Inferior parietal cortex (tissue), 1 donor: ENCODE measurements around the gene NACC2.
"Not testable (repeated sequence)": the region's sequence is repeated elsewhere in the genome, so short reads cannot be mapped to it uniquely, and the experiment has no call there.

ENCODE experiments used
- DNase-seq: peaks from one replicate; pipeline ENCODE4 v3.0.0-alpha.2; 2016; ENCODE audit errors: extremely low spot score

Gene NACC2

GRCh38 chr9:136081113-136081825 lies 13.8 kb downstream of the NACC2 start:
- no peak for DNase-seq

GRCh38 chr9:136080716-136081112 lies 14.4 kb downstream of the NACC2 start:
- no peak for DNase-seq

- no peak for DNase-seq
These were observed 15.2 kb downstream of the NACC2 start for GRCh38 chr9:136079916-136080246.

GRCh38 chr9:136079211-136079915 lies 15.7 kb downstream of the NACC2 start:
- DNase-seq: no peak

GRCh38 chr9:136078498-136079011 lies 16.5 kb downstream of the NACC2 start:
- no peak for DNase-seq

DNA sequence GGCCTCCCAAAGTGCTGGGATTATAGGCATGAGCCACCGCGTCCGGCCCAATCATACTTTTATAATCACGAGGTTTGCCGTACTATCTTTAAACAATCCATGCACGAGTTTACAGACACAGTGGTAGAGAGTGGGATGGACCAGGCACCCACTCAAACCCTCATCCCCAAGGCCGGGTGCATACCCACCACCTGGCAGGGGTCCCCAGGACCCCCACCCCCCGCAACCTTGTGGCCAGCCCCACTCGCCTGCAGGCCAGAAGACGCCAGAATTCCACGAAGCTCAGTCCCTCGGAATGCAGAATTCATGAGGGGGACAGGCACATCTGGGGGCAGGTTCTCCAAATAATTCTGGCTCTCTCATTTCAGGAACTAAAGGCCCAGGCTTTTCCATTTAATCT lies 17.1 kb downstream of the NACC2 start:
- DNase-seq: no peak

- no peak for DNase-seq
These were observed 17.6 kb downstream of the NACC2 start for GRCh38 chr9:136077491-136077890.

- no peak for DNase-seq
These were observed 19.0 kb downstream of the NACC2 start for GRCh38 chr9:136075881-136076678.

- no peak for DNase-seq
These were observed 19.8 kb downstream of the NACC2 start for GRCh38 chr9:136075134-136075841.

- no peak for DNase-seq
These were observed 20.4 kb downstream of the NACC2 start for GRCh38 chr9:136074706-136075105.

GRCh38 chr9:136062657-136063439 lies 32.2 kb downstream of the NACC2 start:
- no peak for DNase-seq

DNA sequence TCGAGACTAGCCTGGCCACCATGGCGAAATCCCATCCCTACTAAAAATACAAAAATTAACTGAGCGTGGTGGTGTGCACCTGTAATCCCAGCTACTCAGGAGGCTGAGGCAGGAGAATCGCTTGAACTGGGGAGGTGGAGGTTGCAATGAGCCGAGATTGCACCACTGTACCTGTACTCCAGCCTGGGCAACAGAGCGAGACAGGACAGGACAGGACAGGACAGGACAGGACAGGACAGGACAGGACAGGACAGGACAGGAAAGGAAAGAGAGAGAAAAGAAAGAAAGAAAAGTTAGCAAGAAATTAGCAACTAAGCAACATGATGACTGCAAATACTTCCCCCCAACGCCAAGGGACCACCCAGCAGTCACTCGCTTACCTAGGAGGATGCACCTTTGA lies 33.2 kb downstream of the NACC2 start:
- not testable (repeated sequence) for DNase-seq

GRCh38 chr9:136061405-136061804 lies 33.7 kb downstream of the NACC2 start:
- no peak for DNase-seq

- no peak for DNase-seq
These were observed 34.3 kb downstream of the NACC2 start for GRCh38 chr9:136060671-136061371.

GRCh38 chr9:136059851-136060670 lies 35.0 kb downstream of the NACC2 start:
- no peak for DNase-seq

DNA sequence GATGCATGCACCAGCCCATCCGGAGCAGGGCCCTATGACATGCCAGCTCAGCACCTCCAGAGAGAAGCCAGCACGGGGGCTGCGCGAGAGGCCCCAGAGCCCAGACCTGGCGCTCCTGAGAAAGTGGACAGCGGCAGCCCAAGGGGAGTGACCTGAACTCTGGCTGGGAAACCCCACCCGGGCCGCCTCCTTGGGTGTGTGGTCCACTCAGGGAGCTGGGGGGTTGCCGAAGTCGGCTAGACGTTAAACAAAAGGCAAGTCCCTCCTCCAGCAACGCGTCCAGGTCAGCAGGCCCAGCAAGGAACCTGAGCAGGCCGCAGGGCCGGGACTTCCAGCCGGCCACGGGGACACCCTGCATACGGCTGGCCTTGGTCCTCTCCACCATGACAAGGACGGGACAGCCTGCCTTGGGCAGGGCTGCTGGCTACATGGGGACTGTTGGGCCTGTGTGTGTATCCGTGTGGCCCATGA lies 35.7 kb downstream of the NACC2 start:
- no peak for DNase-seq

- DNase-seq: no peak
These were observed 36.2 kb downstream of the NACC2 start for GRCh38 chr9:136058801-136059302.

DNA sequence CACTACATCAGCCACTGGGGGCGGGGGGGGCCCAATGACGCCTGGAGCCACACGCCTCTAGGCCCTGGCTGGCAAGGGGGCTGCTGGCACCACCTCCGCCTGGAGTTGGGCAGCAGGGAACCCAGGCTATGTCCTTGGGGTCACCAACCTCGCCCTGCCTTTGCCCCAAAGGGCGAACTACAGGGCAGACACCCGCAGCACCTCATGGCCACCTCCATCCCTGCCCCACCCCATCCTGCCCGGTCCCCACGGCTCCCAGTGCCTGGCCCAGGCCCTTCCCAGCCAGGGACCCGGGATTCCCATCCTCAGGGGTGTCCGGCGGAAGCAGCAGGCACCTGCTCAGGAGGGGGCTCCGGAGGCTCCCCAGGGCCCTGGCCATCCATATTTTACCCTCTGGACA lies 37.0 kb downstream of the NACC2 start:
- no peak for DNase-seq
